GM12874 (cell line): Measurements from ENCODE around the gene SLIT1.

Experiments used
- CTCF ChIP-seq: IDR thresholded peaks from 2 replicates; pipeline ENCODE4 v1.5.1; 2011; ENCODE audit warnings: low read depth, mild to moderate bottlenecking, control low read depth, low read length, moderate library complexity; ENCODE audit not compliant: insufficient read depth

SLIT1 gene

GRCh38 chr10:97061423-97061822 is 124.3 kb downstream of the SLIT1 start:
- TF ChIP-seq CTCF: no peak

- no peak for TF ChIP-seq CTCF
Measured at GRCh38 chr10:97060441-97061084, 125.2 kb downstream of the SLIT1 start.

GRCh38 chr10:97059872-97060205 is 125.9 kb downstream of the SLIT1 start:
- no peak for TF ChIP-seq CTCF

- TF ChIP-seq CTCF: no peak
Measured at GRCh38 chr10:97059006-97059871, 126.5 kb downstream of the SLIT1 start.

- no peak for TF ChIP-seq CTCF
Measured at GRCh38 chr10:97058521-97058920, 127.2 kb downstream of the SLIT1 start.

GRCh38 chr10:97057491-97058235 is 128.1 kb downstream of the SLIT1 start:
- TF ChIP-seq CTCF: no peak

- no peak for TF ChIP-seq CTCF
Measured at GRCh38 chr10:97056003-97056630, 129.6 kb downstream of the SLIT1 start.
